H1 (cell line): ENCODE results near the gene TNIK. TPM values are rescaled to one million over a fixed set of nuclear protein-coding genes. Genes with fewer than 3 reads are reported as not detected.

Source experiments
- CTCF ChIA-PET: fragments of 300-600 bp; sonication (Branson Sonifier 250); formaldehyde crosslinking; loops from one replicate; lab custom pipeline; 2021; ENCODE audit not compliant: partially characterized antibody; lab: Charles Lee
- POLR2A ChIA-PET: fragments of 300-600 bp; sonication (Branson Sonifier 250); formaldehyde crosslinking; loops from one replicate; lab custom pipeline; 2021; ENCODE audit warnings: inconsistent platforms; ENCODE audit not compliant: partially characterized antibody; lab: Charles Lee
- DNase-seq, 2 experiments: peaks; one replicate each; pipeline versions ENCODE4 v3.0.0 to v3.0.0-alpha.2; 2010 to 2022; ENCODE audit warnings: low spot score in 2 of 2, low read depth in 1 of 2, mixed read lengths in 1 of 2
- FAIRE-seq: peaks from 2 replicates; lab custom pipeline; 2011; peaks lifted over from hg19 to GRCh38; lab: Jason Lieb, UNC
- H2AFZ ChIP-seq: 2 replicates; pipeline ENCODE4 v1.8.1; 2012; ENCODE audit warnings: low read length, inconsistent platforms
- H2AK5ac ChIP-seq: 2 replicates; pipeline ENCODE4 v1.6.1; 2013; ENCODE audit warnings: low read depth, low read length
- H2BK120ac ChIP-seq: replicated peaks from 2 replicates; pipeline ENCODE3; 2013; ENCODE audit warnings: low read depth, low read length, inconsistent platforms
- H2BK12ac ChIP-seq: 2 replicates; pipeline ENCODE4 v1.6.1; 2013; ENCODE audit warnings: low read depth, low read length
- H2BK15ac ChIP-seq: 2 replicates; pipeline ENCODE4 v1.6.1; 2013; ENCODE audit warnings: low read length
- H2BK20ac ChIP-seq: 2 replicates; pipeline ENCODE4 v1.6.1; 2013; ENCODE audit warnings: low read length
- H2BK5ac ChIP-seq: 2 replicates; pipeline ENCODE4 v1.6.1; 2013; ENCODE audit warnings: low read depth, low read length
- H3K14ac ChIP-seq: 2 replicates; pipeline ENCODE4 v1.6.1; 2013; ENCODE audit warnings: inconsistent platforms; ENCODE audit not compliant: insufficient read length
- H3K18ac ChIP-seq: 2 replicates; pipeline ENCODE4 v1.6.1; 2013; ENCODE audit warnings: low read length; ENCODE audit errors: extremely low read depth
- H3K23ac ChIP-seq: 2 replicates; pipeline ENCODE4 v1.6.1; 2013; ENCODE audit warnings: inconsistent platforms; ENCODE audit not compliant: insufficient read length
- H3K23me2 ChIP-seq: 2 replicates; pipeline ENCODE4 v1.6.1; 2013; ENCODE audit warnings: low read depth, low read length
- H3K27ac ChIP-seq: 2 replicates; pipeline ENCODE4 v1.6.1; 2011; ENCODE audit warnings: low read depth, low read length, inconsistent platforms
- H3K27me3 ChIP-seq, 4 experiments: replicated peaks in 1 of 4; 1 replicate in 1 of 4; 2 replicates in 3 of 4; pipeline versions ENCODE4 v1.6.1 to v1.8.1; 2011 to 2013; ENCODE audit warnings: low read length in 3 of 4, mild to moderate bottlenecking in 3 of 4, inconsistent platforms in 2 of 4, mixed read lengths in 2 of 4, moderate library complexity in 1 of 4; ENCODE audit not compliant: control insufficient read depth in 3 of 4, insufficient read depth in 3 of 4; ENCODE audit errors: extremely low read depth in 1 of 4
- H3K36me3 ChIP-seq, 4 experiments: 2 replicates each; pipeline versions ENCODE4 v1.6.1 to v1.8.1; 2011 to 2013; ENCODE audit warnings: mild to moderate bottlenecking in 4 of 4, low read length in 3 of 4, moderate library complexity in 2 of 4, control low read depth in 1 of 4, inconsistent platforms in 1 of 4; ENCODE audit not compliant: insufficient read depth in 4 of 4, control insufficient read depth in 2 of 4
- H3K4ac ChIP-seq: replicated peaks from 2 replicates; pipeline ENCODE3; 2013; ENCODE audit warnings: low read length, low read depth, mixed read lengths, inconsistent platforms; ENCODE audit not compliant: insufficient read length
- H3K4me1 ChIP-seq, 4 experiments: replicated peaks in 1 of 4; 1 replicate in 1 of 4; 2 replicates in 3 of 4; pipeline versions ENCODE4 v1.6.1 to v1.8.1; 2011 to 2013; ENCODE audit warnings: low read length in 3 of 4, inconsistent platforms in 2 of 4, mixed read lengths in 1 of 4; ENCODE audit not compliant: insufficient read depth in 4 of 4, control insufficient read depth in 3 of 4
- H3K4me2 ChIP-seq, 2 experiments: 2 replicates each; pipeline versions ENCODE4 v1.6.1 to v1.8.1; 2011 to 2013; ENCODE audit warnings: low read depth in 2 of 2, low read length in 2 of 2, control low read depth in 1 of 2, inconsistent platforms in 1 of 2, mild to moderate bottlenecking in 1 of 2; ENCODE audit not compliant: insufficient read depth in 1 of 2
- H3K4me3 ChIP-seq, 4 experiments: fragments of 200-600, 300-600 bp in 1 of 4; sonication (generic), shearing (Covaris generic), sonication (Bioruptor Twin) in 1 of 4; 2 replicates each; pipeline versions ENCODE4 v1.5.1 to v1.8.1; 2011 to 2016; ENCODE audit warnings: low read length in 4 of 4, low read depth in 3 of 4, control low read depth in 2 of 4, inconsistent platforms in 2 of 4, mild to moderate bottlenecking in 2 of 4, mixed read lengths in 1 of 4, moderate library complexity in 1 of 4; ENCODE audit not compliant: insufficient read depth in 2 of 4; ENCODE audit errors: extremely low read depth in 1 of 4
- H3K56ac ChIP-seq: replicated peaks from 2 replicates; pipeline ENCODE3; 2013; ENCODE audit warnings: low read depth, mild to moderate bottlenecking, mixed read lengths, low read length, inconsistent platforms; ENCODE audit not compliant: insufficient read length
- H3K79me1 ChIP-seq: 2 replicates; pipeline ENCODE4 v1.6.1; 2013; ENCODE audit warnings: low read depth, low read length, control low read depth
- H3K79me2 ChIP-seq, 2 experiments: 2 replicates each; pipeline versions ENCODE4 v1.6.1 to v1.8.1; 2012 to 2013; ENCODE audit warnings: low read length in 2 of 2, mild to moderate bottlenecking in 2 of 2, inconsistent platforms in 1 of 2; ENCODE audit not compliant: insufficient read depth in 2 of 2, control insufficient read depth in 1 of 2
- H3K9ac ChIP-seq, 4 experiments: replicated peaks in 1 of 4; 1 replicate in 1 of 4; 2 replicates in 3 of 4; pipeline versions ENCODE4 v1.6.1 to v1.8.1; 2011 to 2013; ENCODE audit warnings: low read depth in 3 of 4, low read length in 3 of 4, control low read depth in 2 of 4, mild to moderate bottlenecking in 2 of 4, moderate library complexity in 2 of 4, inconsistent platforms in 1 of 4; ENCODE audit errors: extremely low read depth in 1 of 4
- H3K9me3 ChIP-seq, 2 experiments: 2 replicates each; pipeline versions ENCODE4 v1.6.1 to v1.8.1; 2012 to 2013; ENCODE audit warnings: mild to moderate bottlenecking in 2 of 2, moderate library complexity in 2 of 2, control low read depth in 1 of 2, inconsistent platforms in 1 of 2, low read depth in 1 of 2, low read length in 1 of 2, mixed read lengths in 1 of 2; ENCODE audit not compliant: insufficient read depth in 2 of 2
- H4K20me1 ChIP-seq, 2 experiments: replicated peaks in 1 of 2; 2 replicates each; pipeline versions ENCODE3 to v1.8.1; 2011 to 2013; ENCODE audit warnings: inconsistent platforms in 2 of 2, low read length in 2 of 2, mild to moderate bottlenecking in 1 of 2; ENCODE audit not compliant: insufficient read depth in 2 of 2, control insufficient read depth in 1 of 2
- H4K5ac ChIP-seq: 2 replicates; pipeline ENCODE4 v1.6.1; 2013; ENCODE audit warnings: low read length, low read depth, mixed read lengths, inconsistent platforms; ENCODE audit not compliant: insufficient read length
- H4K8ac ChIP-seq: 2 replicates; pipeline ENCODE4 v1.8.0; 2013; ENCODE audit warnings: mild to moderate bottlenecking, moderate library complexity, low read length, inconsistent platforms; ENCODE audit not compliant: insufficient read depth; ENCODE audit errors: extremely low read depth
- H4K91ac ChIP-seq: replicated peaks from 2 replicates; pipeline ENCODE3; 2013; ENCODE audit warnings: low read length, mixed read lengths, inconsistent platforms; ENCODE audit not compliant: insufficient read length
- CHD1 ChIP-seq: IDR thresholded peaks from 2 replicates; pipeline ENCODE4 v1.6.1; 2012; ENCODE audit warnings: low read depth, low read length, improper control_type of control experiment
- CREB1 ChIP-seq: IDR thresholded peaks from 2 replicates; pipeline ENCODE4 v1.6.1; 2012; ENCODE audit warnings: inconsistent platforms
- GABPA ChIP-seq: IDR thresholded peaks from 2 replicates; pipeline ENCODE4 v1.6.1; 2011; ENCODE audit warnings: mild to moderate bottlenecking, low read length, moderate library complexity, borderline replicate concordance; ENCODE audit not compliant: insufficient read depth
- HDAC2 ChIP-seq, 2 experiments: fragments of 300-600 bp in 1 of 2; sonication (generic) in 1 of 2; IDR thresholded peaks; 2 replicates each; pipeline ENCODE4 v1.6.1; 2011 to 2012; ENCODE audit warnings: low read depth in 2 of 2, low read length in 2 of 2, mild to moderate bottlenecking in 2 of 2, moderate library complexity in 2 of 2, borderline replicate concordance in 1 of 2, inconsistent platforms in 1 of 2
- HDAC6 ChIP-seq: IDR thresholded peaks from one replicate; pipeline ENCODE4 v1.7.1; 2012; ENCODE audit warnings: low read depth, mild to moderate bottlenecking, inconsistent platforms, low read length, moderate library complexity
- POLR2AphosphoS5 ChIP-seq: IDR thresholded peaks from 2 replicates; pipeline ENCODE4 v1.6.1; 2011; ENCODE audit warnings: low read depth, low read length
- POU5F1 ChIP-seq: IDR thresholded peaks from 2 replicates; pipeline ENCODE4 v1.6.1; 2011; ENCODE audit warnings: low read depth, mild to moderate bottlenecking, low read length, moderate library complexity
- SP1 ChIP-seq: IDR thresholded peaks from 2 replicates; pipeline ENCODE4 v1.6.1; 2011; ENCODE audit warnings: low read depth, low read length
- SUZ12 ChIP-seq: fragments of 200-600 bp; sonication (generic); IDR thresholded peaks from 2 replicates; pipeline ENCODE4 v1.6.1; 2012; ENCODE audit warnings: mild to moderate bottlenecking, inconsistent platforms, low read length, moderate library complexity, mixed read lengths
- TEAD4 ChIP-seq: IDR thresholded peaks from 2 replicates; pipeline ENCODE4 v1.6.1; 2012; ENCODE audit warnings: low read depth, low read length, inconsistent platforms, mixed read lengths
- ZNF274 ChIP-seq: IDR thresholded peaks from 2 replicates; pipeline ENCODE4 v1.7.0; 2012; ENCODE audit warnings: low read length, borderline replicate concordance; ENCODE audit errors: extremely low read depth
- WGBS, 2 experiments: shearing (Covaris generic) in 1 of 2; methylation state at CpG; one replicate each; pipeline versions ENCODE4 v1.1.6 to v1.1.7; 2013 to 2015; ENCODE audit warnings: low lambda C conversion rate in 2 of 2, mixed read lengths in 2 of 2, inconsistent platforms in 1 of 2, low coverage in 1 of 2, missing lambda C conversion rate in 1 of 2; ENCODE audit not compliant: insufficient replicate concordance in 2 of 2, insufficient coverage in 1 of 2, insufficient read length in 1 of 2; ENCODE audit errors: extremely low coverage in 1 of 2, missing lambda C conversion rate in 1 of 2; 5-methylcytosine and 5-hydroxymethylcytosine counted together
- polyA plus RNA-seq, 7 experiments: library from polyadenylated mRNA; depleted of rRNA in 3 of 7; stranded (reverse) in 5 of 7; unstranded in 2 of 7; fragments of >200 nt in 5 of 7; fragments of 200-250 nt in 2 of 7; gene quantifications; 1 replicate in 5 of 7; 2 replicates in 1 of 7; 4 replicates in 1 of 7; pipeline versions ENCODE4 v1.2.1 to v1.2.3, GENCODE V29; 2011 to 2013; ENCODE audit warnings: missing spikeins in 2 of 7, mixed read lengths in 2 of 7
- total RNA-seq: library from RNA; stranded (reverse); fragmentation: NEBNext Ultra II Directional; extraction: Animal tissue kit (Norgen Biotek cat#: 25700); gene quantifications from 2 replicates; pipeline ENCODE4 v1.2.1, GENCODE V29; 2021
- TF ChIP-seq, protein P1 (sequence below): IDR thresholded peaks from 2 replicates; pipeline ENCODE4 v1.6.1; 2012; ENCODE audit warnings: inconsistent platforms

TNIK gene
- total and polyA plus RNA-seq, 2 of the 8 experiments (the other 6 are each of a cell fraction or from before 2014, with no cell fraction given): 7.4 to 42.0 TPM

DNA sequence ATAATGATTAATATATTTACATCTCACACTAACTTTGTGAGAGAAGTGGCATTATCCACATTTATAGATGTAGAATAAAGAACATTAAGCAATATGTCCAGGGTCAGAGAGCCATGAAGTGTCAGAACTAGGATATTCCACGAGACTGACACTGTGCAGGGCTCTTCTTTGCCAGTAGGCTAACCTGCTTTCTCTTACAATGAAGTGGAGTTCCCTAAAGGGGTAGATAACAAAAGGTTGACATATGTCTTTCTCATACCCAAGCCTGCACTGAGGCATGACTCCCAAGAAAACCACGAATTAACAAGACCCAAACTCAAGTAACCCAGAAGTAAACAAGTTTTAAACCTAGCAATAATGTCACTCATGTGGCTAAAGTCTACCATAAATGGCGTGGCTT lies 242.1 kb downstream of the TNIK start:
- Histone ChIP-seq H2BK12ac (no peak overlapping the region), H2BK15ac (no peak overlapping the region), H4K20me1 (no peaks in the 10 kb centered on the region), H2AFZ (no peak overlapping the region), H2AK5ac (no peak overlapping the region), H4K5ac (no peak overlapping the region), H2BK5ac (no peak overlapping the region), H3K27me3 (no peaks in the 10 kb centered on the region), H3K18ac (no peak overlapping the region), H3K14ac (no peak overlapping the region), H3K23me2 (no peaks in the 10 kb centered on the region), H3K4ac (no peak overlapping the region), H3K4me1 (no peaks in the 10 kb centered on the region), H3K36me3 (no peaks in the 10 kb centered on the region), H4K8ac (no peak overlapping the region), H3K4me2 (no peak overlapping the region), H3K9me3 (no peaks in the 10 kb centered on the region), H4K91ac (no peak overlapping the region), H3K56ac (no peak overlapping the region), H3K79me1 (no peaks in the 10 kb centered on the region), H3K23ac (no peak overlapping the region), H3K79me2 (no peaks in the 10 kb centered on the region), H3K9ac (no peak overlapping the region), H3K4me3 (no peak overlapping the region), H3K27ac (no peak overlapping the region), H2BK20ac (no peak overlapping the region), H2BK120ac (no peak overlapping the region)
- ChIA-PET POLR2A (no interaction called here), CTCF (interaction anchor here (0.6 kb wide), 1 partner anchor 1375 kb away, joined by 3 read pairs; no protein-coding TSS in a partner anchor)
- WGBS, 2 experiments: 75% methylated on average over 3 of the region's 3 CpGs; no CpG with 5 or more reads in 1 of the 2 experiments
- DNase-seq: no peak
- FAIRE-seq: no peak
- TF ChIP-seq POU5F1 (no peak), HDAC2 (IDR thresholded peaks at IDR 0.05; ENCODE audit: borderline replicate concordance in 1 of 2, low read depth in 2 of 2, low read length in 2 of 2) (no peak), POLR2AphosphoS5 (no peak), CHD1 (no peak), GABPA (no peak), CREB1 (no peak), SP1 (no peak), HDAC6 (no peak), SUZ12 (no peak), TEAD4 (no peak), ZNF274 (no peak)
- TF ChIP-seq, protein P1, sequence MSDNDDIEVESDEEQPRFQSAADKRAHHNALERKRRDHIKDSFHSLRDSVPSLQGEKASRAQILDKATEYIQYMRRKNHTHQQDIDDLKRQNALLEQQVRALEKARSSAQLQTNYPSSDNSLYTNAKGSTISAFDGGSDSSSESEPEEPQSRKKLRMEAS: no peak
